Glomerular visceral epithelial cell (primary cell): Measurements from ENCODE around the gene MSANTD2.
A peak's percentile ranks its signal among the peaks of the same experiment; 100 is the strongest.

Source experiments
- DNase-seq: peaks from one replicate; pipeline ENCODE4 v3.0.0-alpha.2; 2016; ENCODE audit errors: extremely low spot score

MSANTD2 gene

DNA sequence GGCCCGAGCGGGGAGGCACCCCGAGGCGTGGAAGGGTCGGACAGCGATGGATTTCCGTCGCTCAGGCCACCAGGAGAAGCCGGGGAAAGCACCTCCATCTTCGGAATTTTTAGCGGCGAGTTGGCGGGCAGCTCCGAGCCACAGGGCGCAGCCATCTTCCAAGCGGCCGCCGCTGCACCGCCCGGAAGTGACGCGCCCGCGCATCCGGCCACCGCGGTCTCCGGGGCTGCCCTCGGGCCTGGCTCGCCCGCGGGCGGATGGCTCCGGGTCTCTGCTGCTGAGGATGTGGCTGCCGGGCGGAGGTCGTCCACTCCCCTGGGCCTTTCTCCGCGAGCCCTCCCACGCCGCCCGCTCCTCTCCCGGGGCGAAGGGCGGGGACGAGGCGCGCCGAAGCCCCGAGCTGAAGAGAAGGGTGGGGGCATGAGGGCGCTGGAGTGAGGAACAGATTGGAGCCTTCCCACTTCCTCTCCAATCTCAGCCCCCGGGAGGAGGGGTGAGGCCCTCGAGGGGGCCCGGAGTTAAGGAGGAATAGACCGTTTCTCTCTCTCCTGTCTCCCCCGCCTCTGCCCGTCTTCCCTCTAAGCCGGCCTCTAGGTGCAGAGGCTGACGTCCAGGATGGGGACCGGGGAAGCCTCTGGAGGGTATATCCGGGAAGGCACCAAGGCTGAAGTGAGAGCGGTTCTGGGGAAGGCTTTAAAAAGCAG, at the start of gene MSANTD2:
Gene MSANTD2, minus strand, starts transcription at position 181 of the 704 bp plus-strand sequence. Its CDS starts 26 bp downstream, at position 155.
- peak; percentile 69 for DNase-seq

GRCh38 chr11:124846070-124846673, 46.0 kb upstream of the MSANTD2 start:
- DNase-seq = no peak

DNA sequence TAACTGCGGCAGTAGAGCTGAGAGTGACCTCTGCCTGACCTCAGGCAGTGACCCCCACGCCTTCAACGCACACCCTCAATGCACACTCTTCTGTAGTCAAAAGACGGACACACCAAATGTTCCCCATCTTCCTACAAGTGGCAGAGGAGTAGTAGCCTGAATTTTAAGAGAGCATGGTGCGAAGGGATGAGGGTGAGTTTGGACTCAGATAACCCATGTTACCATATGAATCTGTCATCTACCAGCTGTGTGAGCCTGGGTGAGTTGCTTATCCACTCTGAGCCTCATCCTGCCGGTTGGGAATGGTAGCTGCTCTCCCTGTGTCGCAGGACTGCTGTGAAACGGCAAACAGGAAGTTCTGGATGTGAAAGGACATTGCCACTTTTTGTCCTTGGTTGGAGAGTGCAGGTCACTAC, 44.5 kb upstream of the MSANTD2 start:
- no peak for DNase-seq

- no peak for DNase-seq
Measured at GRCh38 chr11:124843616-124843910, 43.4 kb upstream of the MSANTD2 start.

DNA sequence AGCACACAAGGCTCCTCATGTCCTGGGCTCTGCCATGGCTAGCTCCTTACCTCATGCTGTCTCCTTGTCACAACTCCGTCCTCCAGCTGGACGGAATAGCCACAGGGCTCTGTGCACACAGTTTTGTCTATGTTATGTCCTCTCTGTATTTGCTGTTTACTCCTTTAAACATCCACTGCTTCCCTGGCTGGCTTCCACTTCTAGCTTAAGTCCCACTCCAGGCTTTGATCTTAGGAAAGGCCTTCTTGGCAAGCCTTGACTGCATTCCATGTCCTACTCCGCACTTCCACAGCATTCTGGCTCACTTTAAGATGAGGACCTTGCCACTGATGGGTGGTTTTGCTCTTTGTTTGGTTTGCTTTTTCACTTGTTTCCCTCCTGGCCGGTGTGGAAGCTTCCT, 42.1 kb upstream of the MSANTD2 start:
- DNase-seq = no peak

DNA sequence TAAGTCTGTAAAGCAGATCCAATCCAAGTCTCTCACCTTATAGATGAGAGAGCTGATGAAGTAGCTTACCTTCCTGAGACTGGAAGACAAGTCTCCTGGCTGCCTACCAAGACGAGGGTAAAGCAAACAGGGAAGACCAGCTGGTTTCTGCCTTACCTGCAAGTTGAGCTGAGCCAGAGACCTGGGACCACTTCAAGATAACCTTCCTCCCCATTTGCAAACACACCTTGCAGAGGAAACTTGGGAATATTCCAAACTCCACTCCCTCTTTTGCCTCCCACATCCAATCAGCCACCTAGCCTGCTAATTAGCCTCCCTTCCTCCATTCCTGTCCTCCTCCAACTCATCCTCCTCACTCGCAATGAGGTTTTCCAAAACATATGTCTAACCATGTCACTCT, 41.6 kb upstream of the MSANTD2 start:
- no peak for DNase-seq

- no peak for DNase-seq
Measured at GRCh38 chr11:124841201-124841600, 41.0 kb upstream of the MSANTD2 start.

- DNase-seq = no peak
Measured at GRCh38 chr11:124840666-124841065, 40.5 kb upstream of the MSANTD2 start.

DNA sequence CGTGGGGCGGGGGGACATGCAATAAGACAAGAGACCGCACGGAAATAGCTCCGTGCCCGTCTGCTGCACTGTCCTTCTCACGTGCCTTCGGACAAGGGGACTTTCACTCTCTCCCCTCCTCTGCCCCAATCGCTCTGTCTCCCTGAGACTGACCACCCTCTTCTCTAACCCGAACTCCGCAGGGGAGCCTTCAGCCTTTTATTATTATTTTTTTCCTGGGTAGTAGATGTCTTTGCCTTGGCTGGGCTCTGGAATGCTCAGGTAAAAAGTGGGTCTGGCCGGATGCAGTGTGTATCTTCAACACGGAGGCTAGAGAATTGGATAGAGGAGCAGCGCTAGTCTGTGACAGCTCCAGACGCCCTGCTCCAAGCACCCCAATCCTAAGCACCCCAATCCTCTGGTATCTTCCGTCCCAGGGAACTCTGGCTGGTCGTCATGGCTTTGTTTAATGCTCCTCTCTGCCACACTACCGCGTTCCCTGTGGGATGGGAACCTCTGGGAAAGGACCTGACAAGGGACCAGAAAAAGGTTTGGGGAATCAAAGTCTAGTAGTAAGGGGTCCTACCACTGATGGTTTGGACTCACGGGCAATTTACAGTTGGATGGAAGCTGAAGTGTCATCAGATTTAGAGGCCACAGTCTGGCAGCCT, 39.9 kb upstream of the MSANTD2 start:
- DNase-seq = no peak

DNA sequence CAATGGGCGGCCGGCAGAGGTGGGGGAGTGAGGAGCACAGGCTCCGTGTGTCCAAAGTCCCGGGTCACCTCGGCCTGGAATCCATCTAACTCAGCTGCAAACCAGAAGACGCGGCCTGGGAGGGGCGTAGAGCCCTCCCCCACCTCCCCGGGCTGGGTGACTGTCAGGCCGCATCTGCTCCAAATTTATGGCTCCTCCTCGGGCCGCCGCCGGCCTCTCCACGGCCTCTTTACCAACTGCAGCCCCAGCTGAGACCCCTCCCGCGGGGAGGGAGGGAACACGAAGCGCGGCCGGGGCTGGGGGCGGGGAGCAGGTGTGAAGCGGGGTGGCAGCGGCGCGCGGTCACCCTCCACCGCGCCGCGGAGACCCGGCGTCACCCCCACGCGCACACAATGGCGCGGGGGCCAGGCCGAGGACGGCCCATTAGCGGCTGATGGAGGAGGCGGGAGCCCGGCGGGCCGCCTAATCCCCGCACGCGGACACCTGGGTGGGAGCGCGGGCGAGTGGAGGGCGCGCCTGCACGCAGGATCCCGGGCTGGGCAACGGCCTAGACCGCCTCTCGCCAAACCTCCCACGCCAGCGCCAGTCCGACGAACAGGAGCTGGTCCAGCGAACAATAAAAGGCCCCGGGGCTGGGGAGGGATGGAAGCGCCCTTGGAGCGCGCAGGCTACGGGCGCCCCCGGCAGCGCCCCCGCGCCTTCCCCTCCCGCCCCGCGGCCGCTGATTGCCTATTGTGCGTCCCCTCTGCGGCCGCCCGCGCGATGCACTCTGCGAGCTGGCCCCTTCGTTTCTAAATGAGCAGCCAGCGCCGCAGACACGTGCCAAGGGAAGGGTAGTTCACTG, 39.1 kb upstream of the MSANTD2 start:
- no peak for DNase-seq

DNA sequence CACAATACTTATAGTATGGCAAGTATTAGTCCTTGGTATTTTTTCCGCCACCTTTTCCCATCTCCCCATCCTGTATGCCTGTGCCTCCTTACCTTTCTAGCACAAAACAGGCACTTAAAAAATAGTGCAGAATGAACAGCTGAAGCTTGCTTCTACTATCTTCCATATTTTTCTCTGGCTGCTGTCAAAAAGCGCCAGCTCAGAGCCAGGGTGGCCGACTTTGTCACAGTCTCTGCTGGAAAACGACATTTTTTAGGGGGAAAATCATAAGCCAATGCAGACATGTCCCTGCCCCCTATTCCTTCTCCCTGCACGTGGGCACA, 38.6 kb upstream of the MSANTD2 start:
- DNase-seq = no peak

DNA sequence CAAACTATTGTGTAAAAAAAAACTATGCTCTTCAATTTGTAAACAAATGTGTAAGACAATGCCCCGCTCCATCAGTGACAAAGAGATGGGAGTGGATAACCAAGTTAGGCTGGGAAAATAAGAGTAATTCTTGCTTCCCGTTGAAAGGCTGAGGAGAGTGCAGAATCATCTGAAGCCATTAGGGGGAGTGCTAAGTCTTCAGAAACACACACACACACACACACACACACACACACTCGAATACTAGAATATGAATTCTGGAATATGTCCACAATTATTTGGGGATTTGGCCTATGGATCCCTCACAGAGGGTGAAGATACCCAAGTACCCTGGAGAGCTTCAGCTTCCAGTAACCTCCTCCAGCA, 37.3 kb upstream of the MSANTD2 start:
- peak; percentile 70 for DNase-seq

DNA sequence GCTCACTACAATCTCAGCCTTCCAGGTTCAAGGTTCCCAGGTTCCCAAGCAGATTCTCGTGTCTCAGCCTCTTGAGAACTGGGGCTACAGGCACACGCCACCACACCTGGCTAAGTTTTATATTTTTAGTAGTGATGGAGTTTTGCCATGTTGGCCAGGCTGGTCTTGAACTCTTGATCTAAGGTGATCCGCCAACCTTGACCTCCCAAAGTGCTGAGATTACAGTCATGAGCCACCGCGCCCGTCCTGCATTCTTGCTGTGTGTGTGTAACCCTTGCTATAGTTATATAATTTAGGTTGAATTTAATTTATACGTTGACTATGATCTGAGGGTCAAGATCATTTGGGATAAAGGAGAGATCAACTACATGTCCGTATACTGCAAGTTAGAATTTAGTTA, 35.7 kb upstream of the MSANTD2 start:
- no peak for DNase-seq

DNA sequence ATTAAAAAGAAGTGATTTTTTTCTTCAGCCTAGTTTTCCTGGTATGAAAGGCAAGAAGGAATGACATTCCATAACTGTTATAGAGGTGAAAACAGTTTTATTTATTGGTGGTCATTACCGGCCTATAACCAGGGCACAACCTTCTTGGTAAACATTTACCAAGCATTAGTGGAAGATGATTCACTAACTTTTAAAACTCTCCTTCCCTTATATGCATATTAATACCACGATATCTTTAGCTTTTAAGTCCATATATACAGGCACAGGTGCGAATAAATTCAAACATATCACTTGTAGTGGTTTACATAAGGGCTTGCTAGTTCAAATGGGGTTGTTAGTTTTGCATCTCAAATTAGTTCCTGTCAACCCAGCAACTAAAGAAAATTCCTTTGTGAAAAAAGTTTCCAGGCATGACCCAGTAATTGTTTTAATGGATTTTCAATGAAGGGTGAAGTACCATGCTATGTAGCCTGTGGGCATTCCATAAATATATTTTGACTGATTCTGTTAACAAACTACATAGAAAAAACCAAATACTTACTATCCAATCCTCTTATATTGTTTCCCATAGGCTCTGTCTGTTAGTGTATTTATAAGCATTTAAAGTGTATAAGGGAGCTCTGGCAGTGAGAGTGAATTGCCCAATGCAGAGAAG, 34.4 kb upstream of the MSANTD2 start:
- DNase-seq = no peak

DNA sequence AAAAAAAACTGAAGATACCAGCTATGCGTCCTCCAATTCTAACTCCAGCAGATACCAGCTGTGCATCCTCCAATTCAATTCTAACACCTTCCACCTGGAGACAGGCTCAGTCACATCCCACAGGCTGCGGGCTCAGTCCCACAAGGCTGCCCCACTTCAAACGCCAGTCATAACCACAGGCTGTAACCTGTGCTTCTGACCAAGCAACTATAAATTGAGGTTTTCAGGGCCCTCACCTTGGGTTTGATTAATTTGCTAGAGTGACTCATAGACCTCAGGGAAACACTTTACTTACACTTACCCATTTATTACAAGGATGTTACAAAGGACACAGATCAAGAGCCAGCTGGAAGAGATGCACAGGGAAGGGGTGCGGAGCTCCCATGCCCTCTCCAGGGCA, 32.4 kb upstream of the MSANTD2 start:
- peak; percentile 30 for DNase-seq

DNA sequence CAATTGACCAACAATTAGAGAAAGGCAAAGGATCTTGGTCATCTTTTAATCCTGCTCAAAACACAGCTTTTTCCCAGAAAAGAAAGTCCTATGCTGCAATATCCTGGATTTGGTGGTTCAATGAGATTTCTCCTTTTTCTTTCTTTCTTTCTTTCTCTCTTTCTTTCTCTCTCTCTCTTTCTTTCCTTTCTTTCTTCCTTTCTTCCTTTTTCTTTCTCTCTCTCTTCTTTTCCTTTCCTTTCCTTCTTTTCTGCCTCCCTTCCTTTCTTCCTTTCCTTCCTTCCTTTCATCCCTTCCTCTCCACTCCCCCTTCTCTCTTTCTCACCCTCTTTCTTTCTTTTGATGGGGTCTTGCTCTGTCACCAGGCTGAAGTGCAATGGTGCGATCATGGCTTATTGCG, 31.7 kb upstream of the MSANTD2 start:
- no peak for DNase-seq

DNA sequence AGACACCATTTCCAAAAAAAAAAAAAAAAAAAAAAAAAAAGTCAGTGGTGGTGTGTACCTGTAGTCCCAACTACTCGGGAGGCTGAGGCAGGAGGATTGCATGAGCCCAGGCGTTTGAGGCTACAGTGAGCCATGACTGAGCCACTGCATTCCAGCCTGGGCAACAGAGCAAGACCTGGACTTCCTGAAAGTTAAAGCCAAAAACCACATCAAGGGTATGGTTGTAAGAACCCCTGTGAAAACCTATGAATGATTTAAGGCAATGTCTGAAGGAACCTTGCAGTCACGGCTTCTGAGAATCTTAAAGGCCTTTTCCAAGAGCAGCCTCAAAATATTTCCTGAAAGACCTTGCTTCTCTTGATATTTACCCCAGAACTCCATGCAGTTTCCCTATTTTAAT, 30.5 kb upstream of the MSANTD2 start:
- DNase-seq = peak; percentile 19

GRCh38 chr11:124829986-124830385, 29.8 kb upstream of the MSANTD2 start:
- DNase-seq = no peak

DNA sequence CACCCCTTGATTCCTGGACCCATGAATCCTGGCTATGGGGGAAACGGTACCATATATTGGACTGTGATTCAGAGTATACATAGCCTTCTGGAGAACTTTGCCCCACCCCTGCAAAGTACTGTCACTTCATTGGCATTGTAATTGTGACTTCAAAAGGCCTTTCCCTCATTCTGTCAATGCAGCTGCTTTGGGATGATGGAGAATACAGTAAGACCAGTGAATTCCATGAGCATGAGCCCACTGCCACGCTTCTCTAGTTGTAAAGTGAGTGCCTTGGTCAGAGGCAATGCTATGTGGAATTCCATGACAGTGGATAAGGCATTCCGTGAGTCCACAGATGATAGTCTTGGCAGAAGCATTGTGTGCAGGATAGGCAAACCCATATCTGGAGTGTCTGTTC, 25.7 kb upstream of the MSANTD2 start:
- no peak for DNase-seq

- no peak for DNase-seq
Measured at GRCh38 chr11:124823512-124824376, 23.5 kb upstream of the MSANTD2 start.
